Measurements from ENCODE around the gene STXBP1.

STXBP1 gene

DNA sequence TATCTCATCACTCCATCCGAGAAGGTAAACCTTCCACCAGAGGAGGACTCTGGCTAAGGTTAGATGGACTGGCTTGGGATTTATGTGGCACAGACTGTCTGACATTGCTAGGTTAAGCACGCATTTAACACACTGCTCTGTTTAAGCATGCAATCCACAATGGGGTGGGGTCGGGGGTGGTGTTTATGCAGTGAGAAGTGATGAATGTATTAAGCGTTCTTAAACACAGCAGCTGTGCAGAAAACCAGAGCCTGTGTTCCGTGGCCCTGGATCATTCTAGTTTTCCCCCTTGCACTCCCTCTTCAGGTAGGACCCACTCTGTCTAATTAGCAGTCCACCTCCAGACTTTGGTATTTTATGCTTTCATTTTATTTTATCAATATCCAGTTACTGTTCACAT, 46.4 kb downstream of the STXBP1 start:
- DNase-seq (ENCODE audit: low spot score), result no peak

DNA sequence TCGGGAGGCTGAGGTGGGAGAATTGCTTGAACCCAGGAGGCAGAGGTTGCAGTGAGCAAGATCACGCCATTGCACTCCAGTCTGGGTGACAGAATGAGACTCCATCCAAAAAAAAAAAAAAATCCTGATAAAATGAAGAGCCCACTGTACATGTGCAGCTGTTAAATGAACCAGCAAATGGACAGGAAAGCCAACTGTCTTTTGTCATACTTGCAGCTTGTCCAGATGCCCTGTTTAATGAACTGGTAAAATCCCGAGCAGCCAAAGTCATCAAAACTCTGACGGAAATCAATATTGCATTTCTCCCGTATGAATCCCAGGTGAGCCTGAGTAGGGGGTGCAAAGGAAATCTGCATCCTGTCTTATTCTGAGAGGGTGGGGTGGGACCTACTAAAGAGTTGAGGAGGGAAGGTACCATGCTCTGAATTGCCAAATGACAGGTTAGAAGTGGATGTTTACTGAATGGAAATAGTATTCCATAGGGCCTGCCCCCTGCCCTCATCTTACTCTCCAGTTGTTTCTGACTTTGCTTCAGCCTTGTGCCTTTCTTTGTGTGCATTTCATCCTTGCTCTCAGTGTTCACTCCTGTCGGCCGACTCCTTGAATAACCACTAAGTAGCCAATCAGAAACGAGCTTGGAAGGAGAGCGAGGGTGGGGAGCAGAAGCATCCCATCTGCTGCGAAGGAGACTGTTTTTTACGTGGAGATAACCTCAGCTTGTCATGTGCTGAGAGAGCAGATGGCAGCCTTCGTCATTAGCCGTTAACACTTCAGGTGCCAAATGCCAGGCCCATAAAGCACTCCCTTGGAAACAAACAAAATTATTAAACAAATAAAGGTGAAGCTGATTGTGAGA, 49.0 kb downstream of the STXBP1 start:
- DNase-seq (ENCODE audit: low spot score), result no peak

DNA sequence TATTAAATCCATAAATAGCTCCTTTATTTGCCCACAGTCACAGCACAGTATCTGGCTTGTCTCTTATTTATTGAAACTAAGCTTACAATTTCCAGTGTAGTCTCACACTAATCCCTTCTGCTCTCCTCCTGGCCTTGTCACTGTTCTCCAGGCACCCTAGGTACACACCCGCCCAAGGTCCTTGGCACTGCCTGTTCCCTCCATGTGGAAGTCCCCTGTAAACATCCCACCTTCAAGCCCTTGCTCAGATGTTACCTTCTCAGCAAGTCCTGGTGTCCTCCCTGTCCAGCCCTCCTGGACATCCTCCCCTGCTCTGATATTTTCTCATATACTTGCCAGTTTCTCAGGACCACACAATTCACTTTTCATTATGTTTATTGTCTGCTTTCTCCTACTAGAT, 50.5 kb downstream of the STXBP1 start:
- no peak for DNase-seq (ENCODE audit: low spot score)

DNA sequence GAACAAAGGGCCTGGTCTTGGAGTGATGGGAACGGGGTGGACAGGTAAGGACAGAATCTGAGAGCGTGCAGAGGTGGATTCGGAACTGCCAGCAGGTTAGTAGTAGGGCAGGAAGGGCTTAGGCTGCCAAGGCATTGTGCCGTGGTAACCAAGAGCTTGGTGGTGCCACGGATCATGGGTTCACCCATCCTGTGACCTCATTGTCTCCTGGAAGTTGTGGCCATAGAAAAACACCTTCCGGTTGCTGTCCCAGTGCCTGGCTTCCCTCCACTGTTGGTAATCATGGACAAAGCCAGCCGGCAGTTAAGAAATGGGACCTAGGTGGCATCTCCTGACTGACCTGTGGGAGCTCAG, 52.2 kb downstream of the STXBP1 start:
- no peak for DNase-seq (ENCODE audit: low spot score)

DNA sequence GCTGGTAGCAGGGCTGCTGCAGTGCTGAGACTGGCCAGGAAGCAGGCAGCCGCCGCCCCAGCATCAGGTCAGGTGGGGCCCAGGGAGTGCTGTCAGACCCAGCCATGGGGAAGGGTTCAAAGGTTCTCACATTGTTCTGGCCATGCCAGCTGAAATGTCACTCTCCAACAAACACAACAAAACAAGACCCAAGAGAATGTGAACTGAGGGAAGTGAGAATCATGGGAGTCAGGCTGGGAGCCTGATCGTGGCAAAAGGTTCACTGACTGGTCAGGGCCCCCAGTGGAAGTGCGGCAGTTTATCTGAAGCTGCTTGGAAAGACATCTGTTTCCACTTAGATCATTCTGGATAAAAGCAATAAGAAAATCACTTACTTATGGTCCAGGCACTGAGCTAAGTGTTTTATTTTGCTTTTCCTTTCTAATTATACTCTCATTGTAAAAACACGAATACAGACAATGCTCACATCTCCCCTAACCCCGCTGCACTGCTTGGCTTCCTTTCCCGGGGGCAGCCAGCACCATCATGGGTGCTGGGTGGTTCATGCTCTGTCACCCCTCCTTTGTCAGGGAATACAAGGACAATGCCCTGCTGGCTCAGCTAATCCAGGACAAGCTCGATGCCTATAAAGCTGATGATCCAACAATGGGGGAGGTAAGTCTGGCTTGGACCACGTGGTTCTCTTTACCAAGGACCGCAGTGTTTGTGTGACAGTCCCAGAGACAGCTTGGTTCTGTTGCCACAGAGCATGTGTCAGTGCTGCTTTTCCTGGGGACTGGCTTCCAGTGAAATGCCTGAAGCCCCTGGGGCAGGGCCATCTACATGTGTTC, 52.8 kb downstream of the STXBP1 start:
- no peak for DNase-seq (ENCODE audit: low spot score)

DNA sequence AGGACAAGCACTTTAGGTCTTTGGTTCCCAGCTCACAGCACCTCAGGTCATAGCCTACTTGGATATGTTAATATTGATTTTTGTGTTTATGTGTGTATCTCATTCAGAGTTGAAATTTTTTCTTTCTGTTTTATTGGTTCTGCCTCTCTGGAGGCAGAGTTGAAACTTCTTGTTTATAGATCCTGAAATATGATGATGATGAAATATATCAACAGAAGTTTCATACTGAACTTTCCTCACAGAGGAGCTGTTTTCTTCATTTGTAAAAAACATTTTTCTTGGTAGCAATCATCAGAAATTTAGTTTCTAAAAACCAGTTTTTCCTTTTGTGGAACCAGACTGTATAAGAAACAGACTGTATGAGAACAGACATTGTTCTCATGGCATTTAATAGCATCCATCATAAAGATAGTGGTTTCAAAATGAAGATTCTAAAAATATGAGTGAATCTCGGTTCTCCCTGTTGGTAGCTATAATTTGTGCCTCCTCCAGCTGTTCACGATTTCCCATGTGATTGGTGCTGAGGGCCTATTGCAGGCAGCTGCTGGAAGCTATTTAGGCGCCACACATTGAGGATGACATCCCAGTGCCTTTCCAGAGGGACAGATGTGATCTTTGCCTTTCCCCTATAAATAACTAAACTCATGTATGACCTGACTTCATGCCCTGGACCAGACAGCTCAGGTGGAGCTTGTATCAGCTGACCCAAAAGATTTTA, 55.2 kb downstream of the STXBP1 start:
- DNase-seq (ENCODE audit: low spot score), result no peak

DNA sequence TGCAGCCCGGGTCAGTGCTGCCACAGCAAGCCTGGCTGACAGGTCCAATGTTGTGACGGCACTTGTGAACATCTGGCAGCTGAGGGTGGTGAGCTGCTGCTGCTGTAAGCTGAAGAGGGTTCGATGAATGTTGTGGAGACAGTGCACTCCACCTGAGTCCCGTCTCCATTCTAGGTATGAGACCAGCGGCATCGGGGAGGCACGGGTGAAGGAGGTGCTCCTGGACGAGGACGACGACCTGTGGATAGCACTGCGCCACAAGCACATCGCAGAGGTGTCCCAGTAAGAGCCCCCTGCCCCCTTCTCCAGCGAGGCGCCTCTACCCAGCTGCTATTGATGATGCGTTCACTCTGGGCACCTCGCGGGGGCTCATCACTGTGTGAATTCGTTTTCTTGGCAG, 55.8 kb downstream of the STXBP1 start:
- no peak for DNase-seq (ENCODE audit: low spot score)

DNA sequence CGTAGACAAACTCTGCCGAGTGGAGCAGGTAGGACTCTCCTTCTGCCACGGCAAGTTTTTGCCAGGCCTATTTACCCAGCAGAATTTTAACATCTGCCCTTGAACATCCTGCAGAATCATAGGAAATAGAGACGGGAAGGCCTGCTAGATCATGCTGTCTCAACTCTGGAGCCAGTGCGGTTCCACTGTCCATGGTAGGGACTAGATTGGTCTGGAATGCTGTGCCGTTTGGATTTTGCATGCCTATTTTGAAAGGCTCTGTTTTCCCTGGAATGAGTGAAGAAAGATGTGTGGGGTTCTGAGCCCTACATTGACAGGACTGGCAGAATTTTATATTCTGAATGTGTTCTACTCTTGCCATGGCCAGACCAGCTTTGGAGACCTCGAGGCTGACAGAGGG, 61.2 kb downstream of the STXBP1 start:
- no peak for DNase-seq (ENCODE audit: low spot score)

DNA sequence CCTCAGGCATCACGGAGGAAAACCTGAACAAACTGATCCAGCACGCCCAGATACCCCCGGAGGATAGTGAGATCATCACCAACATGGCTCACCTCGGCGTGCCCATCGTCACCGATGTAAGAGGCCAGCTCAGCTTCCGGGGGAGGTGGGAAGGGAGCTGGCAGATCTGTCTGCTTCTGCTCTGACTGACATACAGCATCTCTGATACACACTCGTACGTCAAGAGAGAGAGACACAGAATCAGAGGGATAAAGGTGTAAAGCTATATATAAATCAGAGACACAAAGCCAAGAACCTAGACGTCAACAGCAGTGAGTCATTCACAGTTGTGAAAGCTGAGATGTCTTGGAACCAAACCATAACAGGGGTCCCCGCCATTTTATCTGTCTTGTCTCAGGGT, 64.6 kb downstream of the STXBP1 start:
- no peak for DNase-seq (ENCODE audit: low spot score)

DNA sequence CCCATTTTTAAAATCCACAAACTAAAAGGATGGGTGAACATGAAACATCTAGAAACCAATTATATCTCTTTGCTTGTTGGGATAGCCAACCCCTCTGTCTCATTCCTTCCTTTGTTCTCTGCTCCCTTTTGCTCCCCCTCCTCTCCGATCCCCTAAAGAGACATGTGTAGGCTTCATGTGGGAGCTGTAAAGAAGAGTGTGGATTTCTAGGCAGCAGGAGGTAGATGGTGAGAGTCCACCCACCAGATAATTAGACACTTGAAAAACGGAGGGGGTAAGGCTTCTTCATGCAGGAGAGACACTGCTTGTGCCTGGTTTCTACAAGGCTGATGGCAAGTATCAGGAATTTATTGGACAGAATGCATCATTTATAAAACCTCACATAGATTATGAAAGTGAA, 67.4 kb downstream of the STXBP1 start:
- no peak for DNase-seq (ENCODE audit: low spot score)

DNA sequence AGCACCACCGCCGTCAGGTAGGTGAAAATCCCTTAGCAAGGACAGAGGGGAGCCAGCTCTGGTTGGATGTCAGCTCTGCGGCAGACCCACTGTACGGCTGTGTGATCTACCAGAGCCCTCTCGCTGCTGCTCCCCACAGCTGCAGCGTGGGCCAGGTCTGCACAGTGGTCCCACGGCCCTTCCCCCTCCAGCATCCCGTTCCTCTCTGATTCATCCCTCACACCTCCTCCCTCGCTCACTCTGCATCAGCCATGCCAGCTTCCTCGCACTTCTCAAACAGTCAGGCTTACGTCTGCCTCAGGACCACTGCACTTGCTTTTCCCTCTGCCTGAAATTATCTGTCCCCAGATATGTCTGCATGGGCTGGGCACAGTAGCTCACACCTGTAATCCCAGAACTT, 68.1 kb downstream of the STXBP1 start:
- DNase-seq (ENCODE audit: low spot score), result no peak

DNA sequence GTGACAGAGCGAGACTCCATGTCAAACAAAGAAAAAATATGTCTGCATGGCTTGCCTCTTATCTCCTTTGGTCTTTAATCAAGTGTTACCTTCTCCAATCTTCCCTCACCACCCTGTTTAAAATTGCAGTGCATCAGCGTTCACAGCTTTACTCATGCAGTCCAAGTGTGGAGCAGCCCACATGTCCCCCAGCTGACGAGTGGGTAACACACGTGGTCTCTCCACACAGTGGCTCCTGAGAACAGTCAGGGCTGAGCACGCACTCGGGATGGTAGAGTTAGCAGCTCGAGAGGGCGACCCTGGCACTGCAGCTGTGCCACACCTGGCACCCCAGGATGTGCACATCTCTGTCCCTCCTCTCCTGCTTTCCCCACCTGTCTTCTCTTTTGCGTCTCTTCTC, 68.8 kb downstream of the STXBP1 start:
- DNase-seq (ENCODE audit: low spot score), result no peak

DNA sequence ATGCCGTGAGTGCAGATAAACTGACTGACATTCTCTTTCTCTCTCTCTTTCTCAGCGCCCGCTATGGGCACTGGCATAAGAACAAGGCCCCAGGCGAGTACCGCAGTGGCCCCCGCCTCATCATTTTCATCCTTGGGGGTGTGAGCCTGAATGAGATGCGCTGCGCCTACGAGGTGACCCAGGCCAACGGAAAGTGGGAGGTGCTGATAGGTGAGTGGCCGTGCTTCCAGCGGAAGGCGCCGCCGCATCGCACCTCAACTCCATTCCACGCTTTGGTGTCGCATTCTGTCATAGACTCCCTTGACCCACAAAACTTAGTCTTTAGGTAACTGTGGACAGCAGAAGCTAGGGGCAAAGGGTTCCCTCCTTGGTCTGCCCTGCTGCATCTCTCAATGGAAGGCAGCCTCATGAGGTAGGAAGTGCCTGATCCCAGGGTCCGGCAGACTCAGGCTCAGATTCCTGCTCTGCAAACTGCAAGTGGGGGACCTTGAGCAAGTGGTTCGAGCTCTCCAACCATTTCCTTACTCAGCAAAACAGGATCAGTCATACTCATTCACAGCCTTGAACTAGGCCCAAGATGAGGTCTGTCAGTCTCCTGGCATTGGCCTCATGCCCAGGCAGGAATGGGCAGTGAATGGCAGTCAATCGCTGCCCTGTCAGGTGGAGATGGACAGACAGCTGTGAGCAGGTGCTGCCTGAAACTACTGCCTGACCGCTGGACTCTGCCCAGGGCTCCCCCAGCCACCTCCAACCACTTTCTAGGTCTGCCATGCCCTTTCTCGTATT, 70.5 kb downstream of the STXBP1 start:
- DNase-seq (ENCODE audit: low spot score), result no peak

DNA sequence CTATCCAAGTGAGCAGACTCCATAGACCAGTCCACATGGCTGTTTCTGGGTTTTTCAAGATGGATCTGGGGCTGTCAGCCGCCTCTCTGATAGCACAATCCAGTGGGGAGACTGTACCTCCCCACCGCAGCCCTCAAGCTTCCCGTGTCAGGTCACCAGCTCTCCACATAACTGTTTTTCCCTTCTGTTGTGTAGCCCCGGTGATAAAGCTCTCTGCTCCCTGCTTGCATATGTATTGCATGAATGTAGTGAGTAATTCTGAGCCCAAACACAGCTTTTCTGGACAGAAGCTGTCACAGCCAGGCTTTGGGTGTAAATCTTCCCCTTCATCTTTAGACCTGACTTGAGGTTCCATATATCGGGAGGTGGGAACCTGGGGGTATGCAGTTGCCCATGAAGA, 71.6 kb downstream of the STXBP1 start:
- no peak for DNase-seq (ENCODE audit: low spot score)

DNA sequence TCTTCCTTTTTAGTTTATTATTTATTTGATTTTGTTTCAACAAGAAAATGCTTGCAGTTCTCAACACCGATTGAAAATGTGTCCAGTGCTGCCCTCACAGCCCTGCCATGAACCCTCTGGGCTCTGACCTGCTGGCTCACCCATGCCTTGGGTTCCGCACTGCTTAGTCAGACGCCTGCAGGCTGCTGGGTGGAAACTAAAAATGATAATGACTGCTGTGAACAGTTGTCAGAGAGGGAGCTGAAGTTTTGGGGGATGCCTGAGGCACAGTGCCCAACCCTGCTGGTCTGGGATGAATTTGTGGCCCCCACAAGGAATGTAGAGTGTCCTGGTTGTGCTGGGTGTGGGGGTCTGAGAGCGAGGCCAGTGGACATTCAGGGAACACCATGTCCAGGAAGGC, 72.5 kb downstream of the STXBP1 start:
- DNase-seq (ENCODE audit: low spot score), result no peak

DNA sequence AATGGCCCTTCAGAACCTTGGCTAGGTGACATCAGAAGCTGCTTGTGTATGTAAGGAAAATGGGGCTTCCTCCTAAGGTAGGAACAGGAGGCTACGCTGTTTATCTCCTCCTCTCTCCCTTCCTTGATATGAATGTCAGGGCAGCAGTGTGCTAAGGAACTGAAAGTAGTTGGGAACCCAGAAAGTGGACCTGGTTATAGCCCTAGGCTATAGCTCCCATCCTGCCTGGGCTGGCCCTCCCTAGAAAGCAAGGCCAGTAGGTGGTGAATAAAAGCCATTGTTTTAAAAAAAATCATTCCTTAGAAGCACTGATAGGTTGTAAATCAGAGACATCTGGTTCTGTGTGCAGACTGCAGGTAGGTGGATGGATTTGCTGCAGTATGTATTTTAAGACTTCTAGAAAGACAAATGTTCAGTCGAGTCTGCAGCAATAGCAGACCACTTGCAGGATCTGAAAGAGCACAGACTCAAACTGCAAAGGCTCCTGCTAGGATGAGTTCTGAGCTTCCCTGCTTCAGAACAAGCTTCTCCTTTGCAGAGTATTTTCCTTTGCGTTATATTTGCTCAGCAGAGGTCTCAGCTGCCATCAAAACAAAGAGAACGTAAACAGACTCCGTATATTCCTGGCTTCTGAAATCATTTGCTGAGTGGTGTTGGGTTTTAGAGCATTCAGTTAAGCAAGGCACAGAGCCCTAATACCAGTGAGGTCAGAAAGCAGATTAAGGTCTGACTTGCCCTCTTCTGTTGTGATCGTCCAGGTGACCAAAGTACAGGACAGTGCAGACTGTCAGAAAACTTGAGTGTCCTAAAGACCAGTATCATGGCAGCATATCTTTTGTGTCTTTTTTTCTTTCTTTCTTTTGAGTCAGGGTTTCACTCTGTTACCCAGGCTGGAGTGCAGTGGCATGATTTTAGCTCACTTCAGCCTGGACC, 74.7 kb downstream of the STXBP1 start:
- DNase-seq (ENCODE audit: low spot score), result no peak

DNA sequence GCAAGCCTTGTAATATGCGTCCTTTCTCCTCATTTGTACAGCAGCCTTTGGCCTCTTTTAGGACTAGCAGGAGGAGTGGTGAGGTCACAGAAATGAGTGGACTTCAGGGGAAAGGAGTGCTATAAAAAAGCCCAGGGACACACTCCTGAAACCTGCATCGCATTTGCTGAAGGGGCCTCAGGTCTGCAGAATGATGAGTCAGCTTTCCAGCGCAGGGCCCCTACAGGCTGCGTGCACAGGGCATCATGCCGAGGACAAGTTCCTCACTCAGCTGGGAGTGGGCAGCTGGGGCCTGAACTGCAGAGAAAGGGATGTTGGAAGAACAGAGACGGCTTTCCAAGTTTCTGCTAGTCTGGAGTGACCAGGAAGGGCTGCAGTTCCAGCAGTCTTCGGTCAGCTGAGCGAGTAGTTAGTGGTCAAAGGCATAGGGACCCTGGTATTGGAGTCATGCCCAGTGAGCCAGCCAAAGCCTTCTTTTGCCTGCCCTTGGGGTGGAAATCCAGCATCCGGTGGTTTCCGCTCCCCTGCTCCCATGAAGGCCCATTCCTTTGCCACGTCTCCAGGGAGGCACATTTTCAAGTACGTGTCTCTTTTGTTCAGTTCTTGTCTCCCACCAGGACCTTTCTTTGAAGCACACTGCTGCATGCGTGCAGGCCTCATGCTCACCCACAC, 77.4 kb downstream of the STXBP1 start:
- no peak for DNase-seq (ENCODE audit: low spot score)

DNA sequence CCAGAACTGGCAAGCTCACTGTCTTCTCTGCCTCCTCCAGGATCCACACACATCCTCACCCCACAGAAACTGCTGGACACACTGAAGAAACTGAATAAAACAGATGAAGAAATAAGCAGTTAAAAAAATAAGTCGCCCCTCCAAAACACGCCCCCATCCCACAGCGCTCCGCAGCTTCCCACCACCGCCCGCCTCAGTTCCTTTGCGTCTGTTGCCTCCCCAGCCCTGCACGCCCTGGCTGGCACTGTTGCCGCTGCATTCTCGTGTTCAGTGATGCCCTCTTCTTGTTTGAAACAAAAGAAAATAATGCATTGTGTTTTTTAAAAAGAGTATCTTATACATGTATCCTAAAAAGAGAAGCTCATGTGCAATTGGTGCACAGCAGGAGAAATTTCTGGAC, 78.7 kb downstream of the STXBP1 start:
- no peak for DNase-seq (ENCODE audit: low spot score)

DNA sequence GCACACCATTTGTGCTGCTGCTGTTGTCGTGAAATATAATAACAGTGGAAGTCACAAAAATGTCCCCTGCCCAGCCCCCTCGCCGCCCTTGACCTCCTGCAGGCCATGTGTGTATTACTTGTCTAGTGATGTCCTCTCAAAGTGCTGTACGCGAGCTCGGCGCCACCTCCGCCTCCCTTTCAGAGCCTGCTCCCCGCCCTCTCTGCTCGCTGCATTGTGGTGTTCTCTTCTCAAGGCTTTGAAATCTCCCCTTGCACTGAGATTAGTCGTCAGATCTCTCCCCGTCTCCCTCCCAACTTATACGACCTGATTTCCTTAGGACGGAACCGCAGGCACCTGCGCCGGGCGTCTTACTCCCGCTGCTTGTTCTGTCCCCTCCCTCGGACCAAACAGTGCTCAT, 80.0 kb downstream of the STXBP1 start:
- no peak for DNase-seq (ENCODE audit: low spot score)

DNA sequence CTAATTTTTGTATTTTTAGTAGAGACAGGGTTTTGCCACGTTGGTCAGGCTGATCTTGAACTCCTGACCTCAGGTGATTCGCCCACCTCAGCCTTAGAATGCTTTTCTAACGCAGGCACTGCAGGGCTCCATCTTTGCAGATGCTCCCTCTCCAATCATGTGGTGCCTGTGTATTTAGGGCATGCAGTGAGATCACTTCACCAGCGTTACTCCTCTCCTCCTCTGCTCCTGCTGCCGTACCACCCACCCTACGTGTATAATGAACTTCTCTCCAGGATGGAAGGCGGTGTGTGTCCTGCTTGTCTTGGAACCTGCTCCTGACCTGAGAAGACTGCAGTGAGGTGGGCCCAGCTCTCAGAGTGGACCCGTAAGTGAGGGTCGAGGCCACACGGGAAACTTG, 81.1 kb downstream of the STXBP1 start:
- DNase-seq (ENCODE audit: low spot score), result no peak
